ENCODE measurements around the gene GPC6.

The GPC6 gene

GRCh38 chr13:93687261-93687660 is 460.7 kb downstream of the GPC6 start:
- DNase-seq (no peak), ATAC-seq (no peak)

- ATAC-seq (no peak), DNase-seq (no peak)
Measured at GRCh38 chr13:93689333-93689732, 462.7 kb downstream of the GPC6 start.

GRCh38 chr13:93690139-93690538 is 463.5 kb downstream of the GPC6 start:
- no peak for DNase-seq
- ATAC-seq = no peak

- ATAC-seq = no peak
- DNase-seq = no peak
Measured at GRCh38 chr13:93698016-93698613, 471.5 kb downstream of the GPC6 start.

- ATAC-seq = no peak
- DNase-seq = no peak
Measured at GRCh38 chr13:93700115-93700514, 473.5 kb downstream of the GPC6 start.

- DNase-seq (no peak), ATAC-seq (no peak)
Measured at GRCh38 chr13:93708308-93709075, 481.9 kb downstream of the GPC6 start.

GRCh38 chr13:93709506-93710244 is 483.1 kb downstream of the GPC6 start:
- no peak for ATAC-seq
- DNase-seq = no peak

GRCh38 chr13:93714171-93714570 is 487.6 kb downstream of the GPC6 start:
- DNase-seq = no peak
- no peak for ATAC-seq

- no peak for DNase-seq
- no peak for ATAC-seq
Measured at GRCh38 chr13:93715866-93716265, 489.3 kb downstream of the GPC6 start.

- DNase-seq = no peak
Measured at GRCh38 chr13:93716623-93717022, 490.0 kb downstream of the GPC6 start.

GRCh38 chr13:93721483-93721882 is 494.9 kb downstream of the GPC6 start:
- DNase-seq (no peak), ATAC-seq (no peak)

More at GRCh38 chr13:93716623-93717022, 490.0 kb downstream of the GPC6 start:
- no peak for ATAC-seq

GRCh38 chr13:93723316-93723715 is 496.7 kb downstream of the GPC6 start:
- ATAC-seq (no peak), DNase-seq (no peak)

- ATAC-seq = no peak
- DNase-seq = no peak
Measured at GRCh38 chr13:93724187-93724586, 497.6 kb downstream of the GPC6 start.

GRCh38 chr13:93726173-93726957 is 499.8 kb downstream of the GPC6 start:
- DNase-seq = no peak
- ATAC-seq = no peak

- ATAC-seq = no peak
- no peak for DNase-seq
Measured at GRCh38 chr13:93727211-93728141, 500.9 kb downstream of the GPC6 start.

- DNase-seq = no peak
- ATAC-seq = no peak
Measured at GRCh38 chr13:93729383-93729782, 502.8 kb downstream of the GPC6 start.

GRCh38 chr13:93730780-93731179 is 504.2 kb downstream of the GPC6 start:
- DNase-seq (no peak), ATAC-seq (no peak)

- no peak for ATAC-seq
- no peak for DNase-seq
Measured at GRCh38 chr13:93732186-93732585, 505.6 kb downstream of the GPC6 start.

GRCh38 chr13:93736081-93736480 is 509.5 kb downstream of the GPC6 start:
- ATAC-seq (no peak), DNase-seq (no peak)

GRCh38 chr13:93736909-93737308 is 510.3 kb downstream of the GPC6 start:
- no peak for DNase-seq
- ATAC-seq = no peak

GRCh38 chr13:93740334-93740733 is 513.7 kb downstream of the GPC6 start:
- ATAC-seq = no peak
- DNase-seq = no peak

Measured in stimulated activated naive CD8-positive, alpha-beta T cell treated with anti-CD3 and anti-CD28 coated beads, Interleukin-15, Interleukin-2, amounts not matched to agents 100 U/mL and 50 U/mL, for 24 hours (primary cell).